K562 (cell line): ENCODE measurements around the gene NEURL1.

Experiments
- BRCA1 ChIP-seq, 2 experiments: fragments of 450-650 bp in 1 of 2; sonication (generic) in 1 of 2; formaldehyde crosslinking in 1 of 2; IDR thresholded peaks; 2 replicates each; pipeline versions ENCODE4 v1.5.0 to v1.6.1; 2017 to 2020; ENCODE audit warnings: mild to moderate bottlenecking in 1 of 2, missing genetic modification reagents in 1 of 2
- CBX1 ChIP-seq: sonication (generic); IDR thresholded peaks from 2 replicates; pipeline ENCODE4 v1.6.1; 2016; ENCODE audit warnings: antibody characterized with exemption, low read depth, mild to moderate bottlenecking
- CTCF ChIP-seq, 3 experiments: IDR thresholded peaks in 2 of 3; conservative IDR thresholded peaks in 1 of 3; 2 replicates each; pipeline ENCODE4 v1.5.1; 2011 to 2012; ENCODE audit warnings: low read length in 3 of 3, mild to moderate bottlenecking in 3 of 3, control low read depth in 2 of 3, improper control_type of control experiment in 1 of 3, inconsistent platforms in 1 of 3, low read depth in 1 of 3, mixed read lengths in 1 of 3, moderate library complexity in 1 of 3; ENCODE audit not compliant: insufficient read depth in 2 of 3
- HMGXB4 ChIP-seq: sonication (generic); formaldehyde crosslinking; IDR thresholded peaks from 2 replicates; pipeline ENCODE4 v1.8.1; 2023; ENCODE audit warnings: mild to moderate bottlenecking, missing genetic modification reagents
- NCOA1 ChIP-seq: fragments of 450-650 bp; IDR thresholded peaks from 2 replicates; pipeline ENCODE4 v1.6.1; 2016; ENCODE audit warnings: low read depth
- NR3C1 ChIP-seq: sonication (generic); formaldehyde crosslinking; IDR thresholded peaks from 2 replicates; pipeline ENCODE4 v1.8.1; 2022; ENCODE audit warnings: missing genetic modification reagents
- POLR2A ChIP-seq: fragments of 450-650 bp; conservative IDR thresholded peaks from 2 replicates; pipeline ENCODE4 v1.6.1; 2016
- POU5F1 ChIP-seq: fragments of 150-350 bp; IDR thresholded peaks from 2 replicates; pipeline ENCODE4 v1.6.1; 2014; ENCODE audit warnings: borderline replicate concordance, low read length, low read depth, mild to moderate bottlenecking; ENCODE audit not compliant: partially characterized antibody
- RAD51 ChIP-seq: fragments of 450-650 bp; IDR thresholded peaks from 2 replicates; pipeline ENCODE4 v1.7.1; 2016; ENCODE audit warnings: low read depth, mild to moderate bottlenecking, borderline replicate concordance
- TAF1 ChIP-seq: IDR thresholded peaks from 2 replicates; pipeline ENCODE4 v1.6.1; 2011; ENCODE audit warnings: mild to moderate bottlenecking, low read length, moderate library complexity; ENCODE audit not compliant: insufficient read depth, control insufficient read depth, severe bottlenecking; ENCODE audit errors: extremely low read depth
- U2AF2 ChIP-seq: fragments of 200-400 bp; formaldehyde crosslinking; optimal IDR thresholded peaks from 2 replicates; pipeline ENCODE3; 2017; ENCODE audit warnings: low read depth, mild to moderate bottlenecking, low read length
- ZC3H11A ChIP-seq: IDR thresholded peaks from 2 replicates; pipeline ENCODE4 v1.6.1; 2012; ENCODE audit warnings: low read depth, low read length, improper control_type of control experiment

GRCh38 chr10:103600325-103600724 is 106.8 kb downstream of the NEURL1 start:
- no peak for TF ChIP-seq POU5F1
- no peak for TF ChIP-seq CTCF (IDR thresholded peaks at IDR 0.05 in 2 of 3, conservative IDR thresholded peaks at IDR 0.05 in 1 of 3; ENCODE audit: insufficient read depth in 2 of 3, low read depth in 1 of 3, low read length in 3 of 3)
- no peak for TF ChIP-seq U2AF2
- TF ChIP-seq TAF1 = no peak
- TF ChIP-seq NR3C1 (CRISPR knock-in tag) = no peak
- no peak for TF ChIP-seq BRCA1 (IDR thresholded peaks at IDR 0.05)
- TF ChIP-seq BRCA1 (CRISPR knock-in tag; IDR thresholded peaks at IDR 0.05) = no peak
- no peak for TF ChIP-seq POLR2A
- no peak for TF ChIP-seq CBX1
- no peak for TF ChIP-seq ZC3H11A
- no peak for TF ChIP-seq NCOA1
- TF ChIP-seq RAD51 = no peak
- no peak for TF ChIP-seq HMGXB4
